ENCODE measurements around the gene STK24. TPM values are rescaled to one million over a fixed set of nuclear protein-coding genes. Genes with fewer than 3 reads are reported as not detected.
A peak's percentile ranks its signal among the peaks of the same experiment; 100 is the strongest.

STK24 gene
- total and polyA plus RNA-seq, 2 of the 8 experiments (the other 6 are each of a cell fraction or from before 2014, with no cell fraction given), result 62.8 to 143 TPM

- no peak for FAIRE-seq
- Histone ChIP-seq H3K23ac (ENCODE audit: insufficient read length) (no peak overlapping the region), H2BK5ac (ENCODE audit: low read depth, low read length) (no peak overlapping the region), H3K9ac (replicated peaks in 1 of 4; ENCODE audit: extremely low read depth in 1 of 4, low read depth in 3 of 4, low read length in 3 of 4) (no peak overlapping the region), H3K79me2 (ENCODE audit: control insufficient read depth in 1 of 2, insufficient read depth in 2 of 2, low read length in 2 of 2) (no peaks in the 10 kb centered on the region; a peak in 1 of 4 replicates), H4K8ac (ENCODE audit: extremely low read depth, insufficient read depth, low read length) (0 out of 2 replicates have a peak overlapping the region, but pooled peaks have one; percentile 46), H3K18ac (ENCODE audit: extremely low read depth, low read length) (no peak overlapping the region), H2BK12ac (ENCODE audit: low read depth, low read length) (no peak overlapping the region), H3K4ac (replicated peaks; ENCODE audit: insufficient read length, low read depth, low read length) (no peak overlapping the region), H2AFZ (ENCODE audit: low read length) (no peak overlapping the region), H3K79me1 (ENCODE audit: low read depth, low read length) (peaks cover 2% of the 10 kb centered on the region; the same call in 1 of the 2 replicates), H3K36me3 (ENCODE audit: control insufficient read depth in 2 of 4, insufficient read depth in 4 of 4, low read length in 3 of 4) (peaks cover 8 to 73% (median 27%) of the 10 kb centered on the region in 4 experiments; a peak in 7 of 8 replicates), H3K4me3 (ENCODE audit: extremely low read depth in 1 of 4, insufficient read depth in 2 of 4, low read depth in 3 of 4, low read length in 4 of 4) (no peak overlapping the region), H3K23me2 (ENCODE audit: low read depth, low read length) (no peaks in the 10 kb centered on the region), H4K5ac (ENCODE audit: insufficient read length, low read depth, low read length) (no peak overlapping the region), H4K20me1 (replicated peaks in 1 of 2; ENCODE audit: control insufficient read depth in 1 of 2, insufficient read depth in 2 of 2, low read length in 2 of 2) (peaks cover 4 to 14% of the 10 kb centered on the region in 2 experiments), H3K4me2 (ENCODE audit: insufficient read depth in 1 of 2, low read depth in 2 of 2, low read length in 2 of 2) (no peak overlapping the region), H3K14ac (ENCODE audit: insufficient read length) (no peak overlapping the region), H3K27me3 (replicated peaks in 1 of 4; ENCODE audit: control insufficient read depth in 3 of 4, extremely low read depth in 1 of 4, insufficient read depth in 3 of 4, low read length in 3 of 4) (no peaks in the 10 kb centered on the region), H3K9me3 (ENCODE audit: insufficient read depth in 2 of 2, low read depth in 1 of 2, low read length in 1 of 2) (no peaks in the 10 kb centered on the region), H2BK15ac (ENCODE audit: low read length) (no peak overlapping the region), H3K27ac (ENCODE audit: low read depth, low read length) (no peak overlapping the region), H2AK5ac (ENCODE audit: low read depth, low read length) (no peak overlapping the region), H4K91ac (replicated peaks; ENCODE audit: insufficient read length, low read length) (no peak overlapping the region), H3K4me1 (replicated peaks in 1 of 4; ENCODE audit: control insufficient read depth in 3 of 4, insufficient read depth in 4 of 4, low read length in 3 of 4) (peaks cover 0 to 1% (median 0%) of the 10 kb centered on the region in 4 experiments; a peak in 1 of 7 replicates), H2BK120ac (replicated peaks; ENCODE audit: low read depth, low read length) (no peak overlapping the region), H3K56ac (replicated peaks; ENCODE audit: insufficient read length, low read depth, low read length) (no peak overlapping the region), H2BK20ac (ENCODE audit: low read length) (no peak overlapping the region)
- ChIA-PET POLR2A (ENCODE audit: partially characterized antibody) (no interaction called here), CTCF (ENCODE audit: partially characterized antibody) (interaction anchor here (1.2 to 6.2 kb wide), 9 partner anchors 8 to 217 kb away, joined by 3 to 49 read pairs (median 6); no protein-coding TSS in a partner anchor)
- 99% methylated on average over 6 of the region's 6 CpGs; no CpG with 5 or more reads in 1 of the 2 experiments for WGBS, 2 experiments (ENCODE audit: extremely low coverage in 1 of 2, insufficient coverage in 1 of 2, insufficient read length in 1 of 2, insufficient replicate concordance in 2 of 2, low coverage in 1 of 2, low lambda C conversion rate in 2 of 2, missing lambda C conversion rate in 1 of 2)
- DNase-seq (ENCODE audit: low read depth in 1 of 2, low spot score in 2 of 2), result no peak
- TF ChIP-seq SRF (IDR thresholded peaks at IDR 0.05; ENCODE audit: low read depth, low read length) (no peak), POLR2A (IDR thresholded peaks at IDR 0.05; ENCODE audit: control extremely low read depth in 1 of 2, low read depth in 2 of 2, low read length in 2 of 2) (no peak), JUND (IDR thresholded peaks at IDR 0.05; ENCODE audit: low read length) (no peak), USF2 (IDR thresholded peaks at IDR 0.05; ENCODE audit: low read length) (no peak), ATF3 (IDR thresholded peaks at IDR 0.05; ENCODE audit: insufficient read depth, low read depth, low read length) (no peak), KDM4A (IDR thresholded peaks at IDR 0.05; ENCODE audit: low read depth, low read length, severe bottlenecking) (no peak), EP300 (IDR thresholded peaks at IDR 0.05; ENCODE audit: borderline replicate concordance in 1 of 2, low read depth in 2 of 2, low read length in 2 of 2) (no peak), E2F6 (IDR thresholded peaks at IDR 0.05) (no peak), BACH1 (IDR thresholded peaks at IDR 0.05; ENCODE audit: low read length) (no peak)
These were observed 120.5 kb downstream of the STK24 start for GRCh38 chr13:98456413-98456845.
